ENCODE measurements around the gene PRKG1.

- TF ChIP-seq EZH2phosphoT487 (IDR thresholded peaks at IDR 0.05; ENCODE audit: insufficient read depth, low read depth) (no peak), EZH2 (IDR thresholded peaks at IDR 0.05; ENCODE audit: insufficient read depth, poor library complexity, severe bottlenecking) (no peak)
Measured at GRCh38 chr10:51760864-51761640, 686.8 kb downstream of the PRKG1 start.

Data from GM23248 (cell line).